GM12878 (cell line): Measurements from ENCODE around the gene TNFRSF14. TPM values are rescaled to one million over a fixed set of nuclear protein-coding genes. Genes with fewer than 3 reads are reported as not detected.

Experiments used
- ATAC-seq: fragments of 200-7000 bp; cut with Tn5 transposase; 3 replicates; pipeline ENCODE4 v1.9.1; 2020; ENCODE audit warnings: mild to moderate bottlenecking, moderate library complexity
- BruUV-seq: library from RNA; stranded (reverse); fragments of 400-500 nt; replicated peaks from 2 replicates; lab custom pipeline; 2021; lab: Mats Ljungman, UMichigan
- CTCF ChIA-PET: fragments of 300-600 bp; sonication (Branson Sonifier 250); formaldehyde crosslinking; extraction: SDS; loops from one replicate; lab custom pipeline; 2021; ENCODE audit warnings: inconsistent platforms; lab: Yijun Ruan, JAX
- POLR2A ChIA-PET: fragments of 350-600 bp; formaldehyde crosslinking; extraction: SDS; loops from one replicate; lab custom pipeline; 2021; ENCODE audit warnings: inconsistent platforms; lab: Charles Lee
- RAD21 ChIA-PET: fragments of 300-600 bp; sonication (Branson Sonifier 250); formaldehyde crosslinking; loops from one replicate; lab custom pipeline; 2023; ENCODE audit warnings: antibody characterized with exemption; ENCODE audit not compliant: unreplicated experiment; lab: Charles Lee
- SMC1A ChIA-PET: fragments of 300-600 bp; sonication (Branson Sonifier 250); formaldehyde crosslinking; loops from one replicate; lab custom pipeline; 2023; ENCODE audit not compliant: unreplicated experiment, uncharacterized antibody; lab: Charles Lee
- DNase-seq: peaks from one replicate; pipeline ENCODE4 v3.0.0-alpha.2; 2011; ENCODE audit warnings: low read depth, low spot score
- FAIRE-seq: peaks from 3 replicates; lab custom pipeline; 2011; peaks lifted over from hg19 to GRCh38; lab: Jason Lieb, UNC
- H2AFZ ChIP-seq: 2 replicates; pipeline ENCODE4 v1.6.0; 2011; ENCODE audit warnings: low read depth, low read length, control low read depth; ENCODE audit not compliant: control insufficient read depth
- H3K27ac ChIP-seq: 2 replicates; pipeline ENCODE4 v1.5.1; 2011; ENCODE audit warnings: control low read depth; ENCODE audit not compliant: control insufficient read depth, insufficient read depth
- H3K27me3 ChIP-seq, 2 experiments: replicated peaks in 1 of 2; 2 replicates each; pipeline versions ENCODE4 v1.6.0 to v1.6.1; 2011; ENCODE audit warnings: low read length in 1 of 2; ENCODE audit not compliant: control insufficient read depth in 2 of 2, insufficient read depth in 2 of 2
- H3K36me3 ChIP-seq, 2 experiments: 2 replicates each; pipeline ENCODE4 v1.5.1; 2011; ENCODE audit warnings: low read length in 1 of 2; ENCODE audit not compliant: control insufficient read depth in 2 of 2, insufficient read depth in 2 of 2
- H3K4me1 ChIP-seq: 2 replicates; pipeline ENCODE4 v1.6.1; 2011; ENCODE audit warnings: mild to moderate bottlenecking, low read length, moderate library complexity, mixed read lengths; ENCODE audit not compliant: control insufficient read depth, insufficient read depth
- H3K4me2 ChIP-seq: 2 replicates; pipeline ENCODE4 v1.6.0; 2011; ENCODE audit warnings: control low read depth; ENCODE audit not compliant: control insufficient read depth, insufficient read depth
- H3K4me3 ChIP-seq: fragments of 200-600 bp; sonication (generic); 2 replicates; pipeline ENCODE4 v1.5.1; 2016
- H3K79me2 ChIP-seq: 2 replicates; pipeline ENCODE4 v1.6.0; 2011; ENCODE audit warnings: low read length; ENCODE audit not compliant: control insufficient read depth, insufficient read depth
- H3K9ac ChIP-seq: 2 replicates; pipeline ENCODE4 v1.8.0; 2011; ENCODE audit warnings: low read length, control low read depth, mixed read lengths; ENCODE audit not compliant: control insufficient read depth, insufficient read depth
- H3K9me3 ChIP-seq: replicated peaks from 3 replicates; pipeline ENCODE4 v1.5.1; 2011; ENCODE audit warnings: mild to moderate bottlenecking, low read length; ENCODE audit not compliant: control insufficient read depth, insufficient read depth
- H4K20me1 ChIP-seq: 2 replicates; pipeline ENCODE4 v1.6.0; 2011; ENCODE audit not compliant: control insufficient read depth, insufficient read depth
- E2F4 ChIP-seq: IDR thresholded peaks from 2 replicates; pipeline ENCODE4 v1.6.1; 2012; ENCODE audit warnings: low read depth, low read length, improper control_type of control experiment
- HDAC2 ChIP-seq: fragments of 200-600 bp; sonication (generic); IDR thresholded peaks from 2 replicates; pipeline ENCODE4 v1.6.1; 2017
- JUND ChIP-seq: IDR thresholded peaks from 2 replicates; pipeline ENCODE4 v1.6.1; 2012; ENCODE audit warnings: low read depth, mild to moderate bottlenecking, low read length, improper control_type of control experiment, moderate library complexity
- KAT2A ChIP-seq: conservative IDR thresholded peaks from 2 replicates; pipeline ENCODE4 v1.6.1; 2011; ENCODE audit warnings: low read depth, low read length; ENCODE audit not compliant: control insufficient read depth
- NR2C1 ChIP-seq: fragments of 450-650 bp; IDR thresholded peaks from 2 replicates; pipeline ENCODE4 v1.6.1; 2017; ENCODE audit warnings: antibody characterized with exemption, mild to moderate bottlenecking, moderate library complexity
- PAX5 ChIP-seq: IDR thresholded peaks from 2 replicates; pipeline ENCODE4 v1.6.1; 2011; ENCODE audit warnings: low read depth, low read length, borderline replicate concordance
- SREBF2 ChIP-seq: IDR thresholded peaks from 2 replicates; pipeline ENCODE4 v1.6.1; 2012; ENCODE audit warnings: mild to moderate bottlenecking, low read length
- SUPT20H ChIP-seq: IDR thresholded peaks from 2 replicates; pipeline ENCODE4 v1.6.1; 2011; ENCODE audit warnings: low read depth, mild to moderate bottlenecking, low read length, moderate library complexity, borderline replicate concordance; ENCODE audit not compliant: control insufficient read depth
- ZSCAN29 ChIP-seq: fragments of 450-650 bp; IDR thresholded peaks from 2 replicates; pipeline ENCODE4 v1.6.1; 2017; ENCODE audit warnings: mild to moderate bottlenecking, moderate library complexity
- WGBS: methylation state at CpG from one replicate; pipeline ENCODE4 v1.1.6; 2016; ENCODE audit warnings: low lambda C conversion rate; ENCODE audit not compliant: insufficient replicate concordance, insufficient coverage; ENCODE audit errors: missing lambda C conversion rate; 5-methylcytosine and 5-hydroxymethylcytosine counted together
- in situ Hi-C: fragments of 300-500 bp; cut with MboI; formaldehyde crosslinking; loops from 9 replicates; pipeline ENCODE4 v1.14.3; 2018; ENCODE audit warnings: mixed read lengths
- intact Hi-C: fragments of 100-400 bp; cut with micrococcal nuclease; formaldehyde crosslinking; loops from one replicate; pipeline ENCODE4 v1.14.2; 2022; ENCODE audit not compliant: unreplicated experiment
- polyA plus RNA-seq, 11 experiments: library from polyadenylated mRNA; depleted of rRNA in 4 of 11; unstranded in 6 of 11; stranded (reverse) in 5 of 11; fragments of >200 nt; fragmentation: Nextera tagmentation in 4 of 11; fragmentation: Illumina TruSeq in 1 of 11; extraction: Ambion mirVana in 4 of 11; extraction: Trizol in 1 of 11; gene quantifications; 1 replicate in 1 of 11; 2 replicates in 10 of 11; pipeline versions ENCODE4 v1.2.1 to v1.2.3, GENCODE V29; 2011 to 2016; ENCODE audit warnings: inconsistent platforms in 2 of 11, missing spikeins in 2 of 11, low read depth in 1 of 11
- total RNA-seq, 4 experiments: library from RNA; depleted of rRNA in 3 of 4; stranded (reverse); fragments of >200 nt in 3 of 4; fragmentation: Illumina TruSeq in 1 of 4; extraction: Trizol in 1 of 4; gene quantifications; 2 replicates each; pipeline versions ENCODE4 v1.2.1 to v1.2.3, GENCODE V29; 2013 to 2021

Gene TNFRSF14
- total and polyA plus RNA-seq, 10 of the 15 experiments (the other 5 are each of a cell fraction or from before 2014, with no cell fraction given): 0.43 to 114 (median 41.5) TPM

- H3K4me3 ChIP-seq: no peak overlapping the region
- H3K9ac ChIP-seq: no peak overlapping the region
- in situ Hi-C loops: no loop called here
- SMC1A ChIA-PET: no interaction called here
- 30% methylated on average over 11 of the region's 11 CpGs for WGBS
- no peak overlapping the region for H3K27ac ChIP-seq
- BruUV-seq: no TSS peak
- no peak for FAIRE-seq
- CTCF ChIA-PET: no interaction called here
- H3K27me3 ChIP-seq: peaks cover 6 to 19% of the 10 kb centered on the region in 2 experiments
- no peak overlapping the region for H3K4me2 ChIP-seq
- no peak for DNase-seq
- POLR2A ChIA-PET: no interaction called here
- H4K20me1 ChIP-seq: no peaks in the 10 kb centered on the region
- RAD21 ChIA-PET: interaction anchor here (0.9 kb wide), 1 partner anchor 13 kb away, joined by 3 read pairs; no protein-coding TSS in a partner anchor
- TF ChIP-seq E2F4: no peak
- TF ChIP-seq SUPT20H: no peak
- TF ChIP-seq PAX5: no peak
- no peak for TF ChIP-seq SREBF2
- no peak for TF ChIP-seq NR2C1
- TF ChIP-seq ZSCAN29: no peak
- no peak for TF ChIP-seq HDAC2
- TF ChIP-seq KAT2A: no peak
- TF ChIP-seq JUND: no peak
- TF ChIP-seq, all 136 proteins: peak for 0
- no peak for ATAC-seq
- no peaks in the 10 kb centered on the region for H3K36me3 ChIP-seq
- H3K4me1 ChIP-seq: peaks cover 6% of the 10 kb centered on the region; the same call in 1 of the 2 replicates
- intact Hi-C loops: no loop called here
- H3K9me3 ChIP-seq: no peaks in the 10 kb centered on the region
- no peak overlapping the region for H2AFZ ChIP-seq
- no peaks in the 10 kb centered on the region for H3K79me2 ChIP-seq
Observed at GRCh38 chr1:2533365-2533764, 22.8 kb upstream of the TNFRSF14 start.
